Smooth muscle cell (in vitro differentiated cells): ENCODE results near the gene DNAJB8. TPM values are rescaled to one million over a fixed set of nuclear protein-coding genes. Genes with fewer than 3 reads are reported as not detected.

Experiments
- DNase-seq: peaks from one replicate; lab custom pipeline; 2025; ENCODE audit not compliant: unreplicated experiment; lab: John Stamatoyannopoulos, UW
- H2AFZ ChIP-seq: fragments of 200-600 bp; sonication (generic); 2 replicates; pipeline ENCODE4 v1.6.0; 2016; ENCODE audit warnings: antibody characterized with exemption, low read depth, mild to moderate bottlenecking
- H3F3A ChIP-seq: fragments of 200-600 bp; sonication (generic); 2 replicates; pipeline ENCODE4 v1.6.0; 2017; ENCODE audit warnings: antibody characterized with exemption, low read depth
- H3K27ac ChIP-seq: fragments of 200-600 bp; sonication (generic); 2 replicates; pipeline ENCODE4 v1.5.1; 2016; ENCODE audit warnings: low read depth, mild to moderate bottlenecking
- H3K27me3 ChIP-seq: fragments of 200-600 bp; sonication (generic); 2 replicates; pipeline ENCODE4 v1.6.1; 2016; ENCODE audit warnings: low read depth, mild to moderate bottlenecking
- H3K36me3 ChIP-seq: fragments of 200-600 bp; sonication (generic); 2 replicates; pipeline ENCODE4 v1.5.1; 2016; ENCODE audit warnings: low read depth
- H3K4me1 ChIP-seq: fragments of 200-600 bp; sonication (generic); 2 replicates; pipeline ENCODE4 v1.5.1; 2016; ENCODE audit warnings: low read depth
- H3K4me2 ChIP-seq: fragments of 200-600 bp; sonication (generic); 2 replicates; pipeline ENCODE4 v1.6.0; 2016; ENCODE audit warnings: mild to moderate bottlenecking
- H3K4me3 ChIP-seq: fragments of 200-600 bp; sonication (generic); 2 replicates; pipeline ENCODE4 v1.5.1; 2016; ENCODE audit warnings: mild to moderate bottlenecking
- H3K79me2 ChIP-seq: fragments of 200-600 bp; sonication (generic); 2 replicates; pipeline ENCODE4 v1.6.0; 2016; ENCODE audit warnings: low read depth, mild to moderate bottlenecking
- H3K9ac ChIP-seq: fragments of 200-600 bp; sonication (generic); 2 replicates; pipeline ENCODE4 v1.6.0; 2016; ENCODE audit warnings: low read depth
- H3K9me3 ChIP-seq: fragments of 200-600 bp; sonication (generic); replicated peaks from 2 replicates; pipeline ENCODE4 v1.5.1; 2016; ENCODE audit warnings: low read depth
- H4K20me1 ChIP-seq: fragments of 200-600 bp; sonication (generic); 2 replicates; pipeline ENCODE4 v1.6.0; 2016; ENCODE audit warnings: low read depth
- WGBS: methylation state at CpG from one replicate; pipeline ENCODE4 v1.1.7; 2016; ENCODE audit warnings: low lambda C conversion rate; 5-methylcytosine and 5-hydroxymethylcytosine counted together
- polyA plus RNA-seq: library from polyadenylated mRNA; unstranded; fragments of >200 nt; fragmentation: Nextera tagmentation; extraction: Ambion mirVana; gene quantifications from 2 replicates; pipeline ENCODE4 v1.2.1, GENCODE V29; 2016
- total RNA-seq: library from RNA; depleted of rRNA; stranded (reverse); fragments of >200 nt; gene quantifications from 2 replicates; pipeline ENCODE4 v1.2.3, GENCODE V29; 2014
- TF ChIP-seq, protein P1 (sequence below): fragments of 200-600 bp; sonication (generic); IDR thresholded peaks from 2 replicates; pipeline ENCODE4 v1.5.1; 2017; ENCODE audit warnings: borderline replicate concordance, mild to moderate bottlenecking, antibody characterized with exemption; ENCODE audit not compliant: insufficient read depth, poor library complexity, severe bottlenecking

Gene DNAJB8
- total and polyA plus RNA-seq, 2 experiments from 2014 or later, result not detected

- H3F3A ChIP-seq, result no peaks in the 10 kb centered on the region
- H3K9me3 ChIP-seq, result no peaks in the 10 kb centered on the region
- H3K79me2 ChIP-seq, result no peaks in the 10 kb centered on the region
- no peaks in the 10 kb centered on the region for H3K4me1 ChIP-seq
- no peaks in the 10 kb centered on the region for H3K27me3 ChIP-seq
- no peaks in the 10 kb centered on the region for H3K36me3 ChIP-seq
- H2AFZ ChIP-seq, result no peak overlapping the region
- no peak overlapping the region for H3K9ac ChIP-seq
- no peak for DNase-seq
- no peak overlapping the region for H3K4me2 ChIP-seq
- 64% methylated on average over 17 of the region's 19 CpGs for WGBS
- TF ChIP-seq, protein P1, sequence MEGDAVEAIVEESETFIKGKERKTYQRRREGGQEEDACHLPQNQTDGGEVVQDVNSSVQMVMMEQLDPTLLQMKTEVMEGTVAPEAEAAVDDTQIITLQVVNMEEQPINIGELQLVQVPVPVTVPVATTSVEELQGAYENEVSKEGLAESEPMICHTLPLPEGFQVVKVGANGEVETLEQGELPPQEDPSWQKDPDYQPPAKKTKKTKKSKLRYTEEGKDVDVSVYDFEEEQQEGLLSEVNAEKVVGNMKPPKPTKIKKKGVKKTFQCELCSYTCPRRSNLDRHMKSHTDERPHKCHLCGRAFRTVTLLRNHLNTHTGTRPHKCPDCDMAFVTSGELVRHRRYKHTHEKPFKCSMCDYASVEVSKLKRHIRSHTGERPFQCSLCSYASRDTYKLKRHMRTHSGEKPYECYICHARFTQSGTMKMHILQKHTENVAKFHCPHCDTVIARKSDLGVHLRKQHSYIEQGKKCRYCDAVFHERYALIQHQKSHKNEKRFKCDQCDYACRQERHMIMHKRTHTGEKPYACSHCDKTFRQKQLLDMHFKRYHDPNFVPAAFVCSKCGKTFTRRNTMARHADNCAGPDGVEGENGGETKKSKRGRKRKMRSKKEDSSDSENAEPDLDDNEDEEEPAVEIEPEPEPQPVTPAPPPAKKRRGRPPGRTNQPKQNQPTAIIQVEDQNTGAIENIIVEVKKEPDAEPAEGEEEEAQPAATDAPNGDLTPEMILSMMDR, result no peak
- H3K27ac ChIP-seq, result no peak overlapping the region
- H3K4me3 ChIP-seq, result no peak overlapping the region
- no peaks in the 10 kb centered on the region for H4K20me1 ChIP-seq
These were observed 50.7 kb downstream of the DNAJB8 start for GRCh38 chr3:128415773-128416577.

GRCh38 chr3:128415200-128415772 is 51.4 kb downstream of the DNAJB8 start:
- no peaks in the 10 kb centered on the region for H3K27me3 ChIP-seq
- H3K4me2 ChIP-seq, result no peak overlapping the region
- no peak for DNase-seq
- no peaks in the 10 kb centered on the region for H3F3A ChIP-seq
- no peaks in the 10 kb centered on the region for H4K20me1 ChIP-seq
- no peak overlapping the region for H3K4me3 ChIP-seq
- no peaks in the 10 kb centered on the region for H3K4me1 ChIP-seq
- TF ChIP-seq, protein P1, result no peak
- whole genome bisulfite sequencing, result 94% methylated on average over 15 of the region's 16 CpGs
- H3K9me3 ChIP-seq, result no peaks in the 10 kb centered on the region
- H3K79me2 ChIP-seq, result no peaks in the 10 kb centered on the region
- H3K9ac ChIP-seq, result no peak overlapping the region
- H2AFZ ChIP-seq, result no peak overlapping the region
- no peak overlapping the region for H3K27ac ChIP-seq
- no peaks in the 10 kb centered on the region for H3K36me3 ChIP-seq

GRCh38 chr3:128413413-128414205 is 53.1 kb downstream of the DNAJB8 start:
- Histone ChIP-seq H2AFZ (no peak overlapping the region), H3K79me2 (no peaks in the 10 kb centered on the region), H3K36me3 (no peaks in the 10 kb centered on the region), H3F3A (no peaks in the 10 kb centered on the region), H3K4me3 (no peak overlapping the region), H3K27me3 (no peaks in the 10 kb centered on the region), H3K27ac (no peak overlapping the region), H3K4me1 (no peaks in the 10 kb centered on the region), H3K4me2 (no peak overlapping the region), H3K9ac (no peak overlapping the region), H4K20me1 (no peaks in the 10 kb centered on the region), H3K9me3 (no peaks in the 10 kb centered on the region)
- 97% methylated on average over 21 of the region's 24 CpGs for WGBS
- no peak for DNase-seq
- TF ChIP-seq, protein P1, result no peak
